T-helper 1 cell (primary cell): Measurements from ENCODE around the gene MGAT3.

ENCODE experiments used
- DNase-seq, 5 donors: peaks; one replicate each; pipeline ENCODE4 v3.0.0-alpha.2; 2012 to 2020

MGAT3 gene

GRCh38 chr22:39429916-39430575 lies 26.8 kb upstream of the MGAT3 start:
- DNase-seq, result no peak

DNA sequence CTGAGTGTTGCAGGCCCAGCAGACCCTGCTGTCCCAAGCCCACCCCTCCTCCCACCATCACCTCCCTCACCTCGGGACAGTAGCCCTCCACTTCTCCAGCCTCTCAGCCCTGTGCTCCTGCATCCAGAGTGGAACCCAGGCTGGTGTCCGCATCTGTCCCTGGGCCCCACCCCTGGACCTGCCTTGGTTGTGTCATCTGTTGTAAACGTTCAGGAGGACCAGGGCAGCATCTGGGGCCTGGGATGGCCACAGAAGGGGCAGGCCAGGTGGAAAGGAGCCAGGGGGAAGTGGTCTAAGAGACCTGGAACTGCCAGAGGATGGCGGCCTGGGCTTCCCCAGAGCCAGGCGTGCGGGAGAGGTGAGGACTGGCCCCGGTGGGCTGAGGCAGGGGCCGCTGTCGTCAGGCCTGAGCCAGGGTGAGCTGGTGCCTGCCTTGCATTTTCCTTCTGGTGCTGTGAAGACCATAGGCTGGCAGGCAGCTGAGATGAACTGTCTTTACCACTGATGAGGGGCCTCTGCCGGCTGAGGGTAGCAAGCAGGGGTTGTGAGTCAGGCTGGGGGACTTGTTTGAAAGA lies 26.1 kb upstream of the MGAT3 start:
- no peak for DNase-seq

- DNase-seq, result no peak
Measured at GRCh38 chr22:39431216-39431801, 25.5 kb upstream of the MGAT3 start.

GRCh38 chr22:39431821-39432251 lies 25.0 kb upstream of the MGAT3 start:
- no peak for DNase-seq

- DNase-seq, result no peak
Measured at GRCh38 chr22:39432361-39432811, 24.4 kb upstream of the MGAT3 start.

- no peak for DNase-seq
Measured at GRCh38 chr22:39433476-39434242, 23.2 kb upstream of the MGAT3 start.

GRCh38 chr22:39434243-39434653 lies 22.6 kb upstream of the MGAT3 start:
- DNase-seq, result no peak

- DNase-seq, result no peak
Measured at GRCh38 chr22:39434721-39435120, 22.1 kb upstream of the MGAT3 start.

DNA sequence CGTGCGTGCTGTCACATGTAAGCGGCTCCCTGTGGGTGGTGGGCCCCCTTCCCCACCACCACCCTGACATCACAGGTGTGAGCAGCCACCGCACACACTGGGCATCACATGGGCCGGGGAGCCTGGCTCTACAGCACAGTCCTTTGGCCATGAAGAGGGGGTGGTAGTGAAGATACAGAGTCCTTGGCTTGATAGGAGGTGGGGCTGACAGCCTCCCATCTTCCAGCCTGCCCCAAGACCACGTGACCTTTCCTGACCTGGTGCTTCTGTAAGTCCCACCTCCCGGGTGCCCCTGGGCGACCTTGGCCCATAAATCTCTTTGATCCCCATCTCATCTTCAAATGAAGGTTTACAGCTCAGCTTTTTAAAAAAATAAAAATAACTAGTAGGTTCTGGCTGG lies 21.2 kb upstream of the MGAT3 start:
- no peak for DNase-seq

DNA sequence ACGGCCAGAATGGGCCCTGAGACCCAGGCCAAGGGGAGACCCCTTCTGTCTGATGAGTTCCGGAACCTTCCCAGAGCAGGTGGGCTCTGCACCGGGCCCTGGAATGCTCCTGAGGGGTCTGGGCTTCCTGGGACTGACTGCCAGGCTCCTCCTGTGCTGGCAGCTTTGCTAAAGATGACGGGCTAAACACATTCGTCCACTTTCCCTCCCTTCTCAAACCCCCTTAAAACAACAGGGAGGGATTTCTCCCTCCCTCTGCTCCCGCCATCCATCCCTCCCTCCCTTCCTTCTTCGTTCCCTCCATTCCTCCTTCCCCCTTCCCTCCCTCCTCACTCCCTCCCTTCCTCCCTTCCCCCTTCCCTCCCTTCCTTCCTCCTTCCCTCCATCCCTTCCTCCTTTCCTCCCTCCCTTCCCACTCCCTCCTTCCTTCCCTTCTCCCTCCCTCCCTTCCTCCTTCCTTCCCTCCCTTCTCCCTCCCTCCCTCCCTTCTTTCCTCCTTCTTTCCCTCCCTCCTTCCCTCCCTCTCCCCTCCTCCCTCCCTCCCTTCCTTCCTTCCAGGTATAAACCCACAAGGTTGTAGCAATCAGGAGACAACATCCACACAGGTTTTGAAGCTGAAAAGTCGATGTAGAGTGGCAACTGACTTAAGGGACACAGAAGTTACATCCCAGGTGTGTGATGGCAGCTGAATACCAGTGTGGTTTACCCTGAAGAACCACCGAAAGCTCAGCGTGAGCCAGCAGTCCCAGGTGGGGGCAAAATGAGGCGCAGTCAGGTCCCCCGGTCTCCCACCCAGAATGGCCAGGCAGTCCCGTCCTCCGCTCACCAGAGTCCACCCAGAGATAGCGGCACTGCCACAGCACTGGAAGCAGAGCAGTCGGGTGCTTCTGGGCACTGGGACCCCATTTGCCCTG lies 18.8 kb upstream of the MGAT3 start:
- no peak for DNase-seq

DNA sequence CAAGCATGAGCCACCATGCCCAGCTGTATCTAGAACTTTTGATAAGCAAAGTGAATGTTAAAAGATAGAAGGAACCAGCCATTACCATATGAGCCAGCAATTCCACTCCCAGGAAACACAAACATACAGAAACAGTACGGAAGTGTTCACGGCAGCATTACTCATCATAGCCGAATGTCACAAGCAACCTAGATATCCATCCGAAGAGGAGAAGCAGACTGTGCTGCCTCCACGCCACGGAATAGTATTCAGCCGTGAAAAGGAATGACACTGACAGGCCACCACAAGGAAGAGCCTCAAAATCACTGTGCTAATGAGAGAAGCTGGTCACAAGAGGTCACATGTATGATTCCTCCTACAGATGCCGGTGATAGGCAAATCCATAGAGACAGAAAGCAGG lies 17.6 kb upstream of the MGAT3 start:
- no peak for DNase-seq

GRCh38 chr22:39443398-39443797 lies 13.4 kb upstream of the MGAT3 start:
- DNase-seq, result no peak

DNA sequence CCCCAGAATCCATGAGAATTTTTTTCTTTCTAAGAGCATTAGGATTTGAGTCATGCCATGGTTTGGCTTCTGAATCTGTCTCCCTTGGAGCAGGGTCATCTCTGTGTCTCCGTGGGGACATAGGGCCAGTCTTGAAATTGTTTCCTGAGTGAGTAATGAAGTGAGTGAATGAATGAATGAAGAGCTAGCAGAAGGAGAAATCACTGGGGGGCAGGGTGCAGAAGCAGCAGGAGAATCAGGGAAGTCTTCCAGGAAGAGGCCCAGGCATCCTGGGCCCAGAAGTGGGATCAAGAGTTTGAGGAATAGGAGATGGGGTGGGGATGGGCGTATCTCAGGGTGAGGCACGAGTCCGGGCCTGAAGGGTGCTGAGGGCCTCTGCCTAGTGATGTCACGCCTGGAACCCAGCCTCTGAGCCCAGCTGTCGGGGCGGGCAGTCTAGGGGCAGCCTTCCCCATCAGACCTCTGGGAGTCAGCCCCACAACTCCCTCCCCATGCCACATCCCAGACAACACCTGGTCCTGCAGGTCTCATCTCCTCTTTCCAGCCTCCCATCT lies 12.5 kb upstream of the MGAT3 start:
- no peak for DNase-seq

DNA sequence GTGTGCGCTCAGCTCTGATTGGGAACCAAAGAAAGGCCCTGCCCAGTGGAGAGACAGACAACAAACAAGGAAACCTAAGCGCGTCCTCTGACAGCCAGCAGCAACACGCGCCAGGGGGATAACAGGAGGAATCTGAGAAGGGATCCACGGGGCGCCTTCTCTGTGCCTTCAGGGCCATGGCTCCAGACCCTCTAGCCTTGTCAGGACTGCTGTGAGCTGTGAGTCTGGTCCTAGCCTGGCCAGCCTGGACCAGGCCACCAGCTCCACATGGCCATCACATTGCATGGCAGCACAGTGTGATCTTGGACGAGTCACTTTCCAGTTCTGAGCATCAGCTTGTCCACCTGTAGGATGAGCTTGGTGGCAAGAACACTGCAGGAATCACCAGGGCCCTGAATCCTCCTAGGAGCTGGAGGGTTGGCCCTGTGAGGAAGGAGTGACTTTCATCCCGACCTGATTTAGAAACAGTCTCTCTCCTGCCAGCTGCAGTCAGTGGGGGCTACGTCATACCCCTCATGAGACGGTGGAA lies 11.8 kb upstream of the MGAT3 start:
- DNase-seq, result no peak

DNA sequence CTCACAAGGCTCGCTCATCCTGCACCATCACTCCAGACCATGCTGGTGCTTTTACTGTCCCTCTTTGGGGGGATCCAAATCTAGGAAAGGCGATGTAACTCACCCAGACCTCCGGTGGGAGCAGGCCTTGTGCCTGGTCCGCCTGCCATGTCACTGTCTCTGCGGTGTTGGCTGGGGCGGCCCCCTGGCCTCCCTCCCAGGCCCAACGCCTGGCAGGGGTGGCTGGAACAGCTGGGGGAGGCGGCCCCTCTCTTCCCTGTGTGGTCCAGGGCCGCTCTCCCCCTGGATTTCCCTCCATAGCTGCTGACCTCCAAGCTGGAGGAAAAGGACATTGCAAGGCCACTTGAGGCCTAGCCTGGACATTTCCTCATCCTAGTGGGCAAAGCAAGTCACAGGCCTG lies 11.1 kb upstream of the MGAT3 start:
- DNase-seq, result no peak

- no peak for DNase-seq
Measured at GRCh38 chr22:39446239-39446721, 10.5 kb upstream of the MGAT3 start.

DNA sequence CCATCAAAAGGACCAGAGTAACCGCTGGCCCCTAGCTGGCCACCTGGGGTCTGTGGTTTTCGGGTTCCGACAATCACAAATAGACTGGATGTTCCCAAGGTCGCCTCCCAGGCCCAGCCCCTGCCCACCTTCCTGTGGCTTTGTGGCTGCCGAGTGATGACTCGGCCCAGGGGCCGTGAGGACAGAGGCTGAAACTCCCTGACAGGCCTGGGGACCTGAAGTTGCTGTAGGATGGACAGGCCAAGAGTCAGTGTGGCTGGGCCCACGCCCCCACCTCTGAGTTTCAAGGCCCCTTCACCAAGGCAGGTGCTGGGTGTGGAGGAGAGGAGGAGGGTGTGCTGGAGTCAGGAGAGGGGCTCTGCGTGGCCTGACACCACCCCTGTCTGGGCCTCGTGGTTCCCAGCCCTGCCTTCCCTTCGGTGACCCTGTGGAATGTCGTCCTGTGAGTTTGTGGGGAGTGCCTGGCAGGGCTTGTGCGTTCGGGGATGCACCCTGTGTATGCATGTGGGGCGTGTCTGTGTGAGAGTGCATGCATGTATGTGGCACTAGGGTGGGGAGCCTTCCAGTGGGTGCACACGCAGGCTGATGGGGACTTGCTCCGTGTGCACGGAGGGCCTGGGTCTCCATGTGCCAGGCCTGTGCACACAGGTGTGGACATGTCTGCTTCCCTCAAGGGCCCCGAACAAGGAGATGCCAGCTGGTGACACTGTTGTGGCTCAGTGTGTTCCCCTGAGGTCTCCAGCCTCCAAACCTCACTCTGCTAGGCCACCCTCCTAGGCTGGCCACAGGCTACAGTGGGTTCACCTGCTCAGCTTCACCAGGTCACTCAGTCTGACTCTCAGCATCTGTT lies 8.4 kb upstream of the MGAT3 start:
- DNase-seq, result no peak

DNA sequence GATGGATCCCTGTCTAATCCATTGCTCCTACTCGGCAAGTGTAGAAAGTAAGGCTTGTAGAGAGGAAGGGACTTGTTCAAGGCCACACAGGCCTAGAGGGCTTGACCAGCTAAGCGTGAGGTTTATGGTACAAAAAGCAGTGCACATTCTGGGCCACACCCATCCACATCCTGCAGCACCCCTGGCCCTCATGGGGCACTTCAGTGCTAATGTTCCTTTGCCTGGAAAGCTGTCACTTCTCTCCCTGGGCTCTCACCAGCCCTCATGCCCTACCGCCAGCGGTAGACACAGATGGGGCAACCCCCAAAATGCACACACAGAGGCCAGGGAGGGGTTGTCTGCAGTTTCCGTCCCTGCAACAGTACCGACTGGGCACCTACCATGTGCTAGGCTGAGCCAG lies 7.1 kb upstream of the MGAT3 start:
- DNase-seq, result no peak

- no peak for DNase-seq
Measured at GRCh38 chr22:39450258-39450955, 6.4 kb upstream of the MGAT3 start.

- DNase-seq, result no peak
Measured at GRCh38 chr22:39452740-39453040, 4.1 kb upstream of the MGAT3 start.
